Chondrocyte (in vitro differentiated cells): ENCODE measurements around the gene ADCY7. TPM values are rescaled to one million over a fixed set of nuclear protein-coding genes. Genes with fewer than 3 reads are reported as not detected.
A peak's percentile ranks its signal among the peaks of the same experiment; 100 is the strongest.

Source experiments
- DNase-seq: peaks from one replicate; pipeline ENCODE4 v3.0.0; 2021; ENCODE audit warnings: mixed read lengths, low spot score
- H3K27ac Mint-ChIP-seq: one replicate; pipeline ENCODE4 v1.8.0; 2021; ENCODE audit warnings: mild to moderate bottlenecking, moderate library complexity, mixed read lengths; ENCODE audit not compliant: unreplicated experiment
- H3K27me3 Mint-ChIP-seq: 2 replicates; pipeline ENCODE4 v1.8.0; 2021; ENCODE audit warnings: low read depth, mixed read lengths
- H3K36me3 Mint-ChIP-seq: 2 replicates; pipeline ENCODE4 v1.8.0; 2021; ENCODE audit warnings: low read depth, mixed read lengths
- H3K4me1 Mint-ChIP-seq: 2 replicates; pipeline ENCODE4 v1.8.0; 2021; ENCODE audit warnings: low read depth, mild to moderate bottlenecking, mixed read lengths
- H3K4me3 Mint-ChIP-seq: one replicate; pipeline ENCODE4 v1.8.0; 2021; ENCODE audit warnings: mild to moderate bottlenecking, moderate library complexity, mixed read lengths; ENCODE audit not compliant: unreplicated experiment
- H3K9me3 Mint-ChIP-seq: 2 replicates; pipeline ENCODE4 v1.8.0; 2021; ENCODE audit warnings: low read depth, mixed read lengths
- total RNA-seq: library from RNA; stranded (reverse); gene quantifications from 3 replicates; pipeline ENCODE4 v1.2.1, GENCODE V29; 2021
- TF ChIP-seq, protein P1 (sequence below): fragments of 200-600 bp; sonication (generic); IDR thresholded peaks from 2 replicates; pipeline ENCODE4 v1.5.0; 2021; ENCODE audit warnings: antibody characterized with exemption, mild to moderate bottlenecking, moderate library complexity

ADCY7 gene
- total RNA-seq, 1 donor from 2014 or later, result 9.1 TPM

DNA sequence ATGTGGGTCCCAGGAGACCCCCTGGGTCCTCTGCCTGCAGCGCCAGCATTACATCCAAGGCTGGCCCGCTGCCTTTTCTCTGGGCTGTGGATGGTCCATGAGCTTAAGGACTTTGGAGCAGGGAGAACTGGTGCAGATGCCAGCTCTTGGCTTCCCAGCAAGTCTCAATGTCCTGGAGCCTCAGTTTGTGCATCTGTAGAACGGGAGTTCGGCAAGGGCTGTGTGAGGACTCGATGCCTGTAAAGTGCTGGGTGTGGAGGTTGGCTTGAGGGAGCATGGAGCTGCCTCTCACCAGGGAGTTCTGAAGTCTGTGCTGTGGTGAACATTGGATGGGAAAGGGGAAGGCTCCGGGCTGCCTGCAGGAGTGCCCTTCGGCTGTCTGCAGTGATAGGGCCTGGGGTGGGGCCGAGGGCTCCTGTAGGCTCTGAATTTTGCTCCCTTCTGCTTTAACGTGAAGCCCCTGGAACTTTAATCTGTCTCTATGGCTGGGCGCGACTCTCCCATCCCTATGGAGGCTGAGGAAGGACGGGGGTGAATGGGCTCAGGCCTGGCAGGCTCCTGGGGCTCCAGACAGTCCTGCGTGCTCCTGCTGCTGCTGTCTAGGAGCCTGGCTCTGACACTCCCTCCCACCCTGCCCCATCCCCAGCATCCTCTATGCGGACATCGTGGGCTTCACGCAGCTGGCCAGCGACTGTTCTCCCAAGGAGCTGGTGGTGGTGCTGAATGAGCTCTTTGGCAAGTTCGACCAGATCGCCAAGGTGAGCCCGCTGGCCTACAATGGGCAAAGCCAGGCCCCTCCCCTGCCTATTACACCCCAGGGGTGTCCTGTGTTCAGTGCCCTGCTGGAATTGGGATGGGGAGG is 27.9 kb downstream of the ADCY7 start:
- Mint-ChIP-seq H3K9me3 (no peaks in the 10 kb centered on the region), H3K27ac (no peak overlapping the region), H3K36me3 (no peaks in the 10 kb centered on the region), H3K27me3 (no peaks in the 10 kb centered on the region), H3K4me1 (no peaks in the 10 kb centered on the region), H3K4me3 (no peak overlapping the region)
- DNase-seq, result peak; percentile 65
- TF ChIP-seq, protein P1, sequence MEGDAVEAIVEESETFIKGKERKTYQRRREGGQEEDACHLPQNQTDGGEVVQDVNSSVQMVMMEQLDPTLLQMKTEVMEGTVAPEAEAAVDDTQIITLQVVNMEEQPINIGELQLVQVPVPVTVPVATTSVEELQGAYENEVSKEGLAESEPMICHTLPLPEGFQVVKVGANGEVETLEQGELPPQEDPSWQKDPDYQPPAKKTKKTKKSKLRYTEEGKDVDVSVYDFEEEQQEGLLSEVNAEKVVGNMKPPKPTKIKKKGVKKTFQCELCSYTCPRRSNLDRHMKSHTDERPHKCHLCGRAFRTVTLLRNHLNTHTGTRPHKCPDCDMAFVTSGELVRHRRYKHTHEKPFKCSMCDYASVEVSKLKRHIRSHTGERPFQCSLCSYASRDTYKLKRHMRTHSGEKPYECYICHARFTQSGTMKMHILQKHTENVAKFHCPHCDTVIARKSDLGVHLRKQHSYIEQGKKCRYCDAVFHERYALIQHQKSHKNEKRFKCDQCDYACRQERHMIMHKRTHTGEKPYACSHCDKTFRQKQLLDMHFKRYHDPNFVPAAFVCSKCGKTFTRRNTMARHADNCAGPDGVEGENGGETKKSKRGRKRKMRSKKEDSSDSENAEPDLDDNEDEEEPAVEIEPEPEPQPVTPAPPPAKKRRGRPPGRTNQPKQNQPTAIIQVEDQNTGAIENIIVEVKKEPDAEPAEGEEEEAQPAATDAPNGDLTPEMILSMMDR, result no peak

DNA sequence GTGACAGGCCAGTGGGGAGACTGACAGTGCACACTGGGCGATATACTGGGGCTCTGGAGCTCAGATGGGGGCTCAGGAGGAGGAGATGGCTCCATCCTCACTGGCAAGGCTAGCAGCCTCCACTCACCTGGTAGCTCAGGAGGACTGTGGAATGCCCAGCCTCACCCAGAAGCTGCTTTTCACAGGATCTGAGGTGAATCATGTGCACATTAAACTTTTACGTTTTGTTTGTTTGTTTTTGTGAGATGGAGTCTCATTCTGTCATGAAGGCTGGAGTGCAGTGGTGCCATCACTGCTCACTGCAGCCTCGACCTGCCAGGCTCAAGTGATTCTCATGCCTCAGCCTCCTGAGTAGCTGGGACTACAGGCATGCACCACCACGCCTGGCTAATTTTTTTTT is 28.6 kb downstream of the ADCY7 start:
- Mint-ChIP-seq H3K9me3 (no peaks in the 10 kb centered on the region), H3K27me3 (no peaks in the 10 kb centered on the region), H3K4me3 (no peak overlapping the region), H3K27ac (no peak overlapping the region), H3K36me3 (no peaks in the 10 kb centered on the region), H3K4me1 (no peaks in the 10 kb centered on the region)
- TF ChIP-seq, protein P1, result no peak
- peak; percentile 62 for DNase-seq

DNA sequence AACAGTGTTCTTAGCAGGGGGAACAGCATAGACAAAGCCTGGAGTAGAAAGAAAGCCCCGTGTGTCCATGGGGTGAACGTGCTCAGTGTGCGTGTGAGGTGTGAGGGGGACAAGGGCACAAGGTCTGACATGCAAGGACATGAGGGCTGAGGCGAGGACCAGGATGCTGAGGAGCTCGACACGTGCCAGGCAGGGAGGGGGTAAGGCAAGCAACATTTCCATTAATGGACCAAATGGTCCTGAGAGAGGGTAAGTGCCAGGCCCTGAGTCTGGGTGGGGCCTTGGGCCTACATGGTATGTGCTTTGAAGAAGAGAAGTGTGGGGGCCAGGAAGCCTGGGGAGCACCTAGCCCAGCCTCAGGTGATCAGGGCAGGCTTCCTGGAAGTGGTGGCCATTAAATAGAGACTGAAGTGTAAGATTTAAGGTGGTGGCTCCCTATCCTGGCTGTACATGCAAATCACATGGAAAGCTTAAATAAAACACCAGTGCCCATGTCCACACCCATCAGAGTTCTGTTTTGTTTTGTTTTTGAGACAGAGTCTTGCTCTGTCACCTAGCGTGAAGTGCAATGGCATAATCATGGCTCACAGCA is 29.3 kb downstream of the ADCY7 start:
- peak; percentile 68 for DNase-seq
- Mint-ChIP-seq H3K4me3 (no peak overlapping the region), H3K27ac (no peak overlapping the region), H3K9me3 (no peaks in the 10 kb centered on the region), H3K36me3 (no peaks in the 10 kb centered on the region), H3K4me1 (no peaks in the 10 kb centered on the region), H3K27me3 (no peaks in the 10 kb centered on the region)
- TF ChIP-seq, protein P1, result no peak

DNA sequence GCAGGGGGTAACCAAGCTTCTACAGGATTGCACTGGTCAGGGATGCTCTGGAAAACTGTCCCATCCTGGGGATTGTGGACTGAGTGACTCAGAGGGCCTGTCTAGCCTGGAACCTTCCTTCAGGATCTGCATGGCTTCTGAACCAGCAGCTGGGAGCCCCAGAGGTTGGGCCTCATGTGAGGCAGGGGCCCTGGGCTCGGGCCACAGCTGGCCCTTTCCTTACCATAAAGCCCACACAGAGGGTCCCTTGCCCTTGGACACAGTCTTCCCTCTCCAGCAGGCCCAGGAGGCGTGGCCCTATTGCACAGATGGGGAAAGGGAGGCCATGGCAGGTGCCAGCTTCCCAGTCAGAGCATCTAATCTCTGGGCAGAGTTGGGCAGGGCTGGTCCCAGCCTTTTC is 30.5 kb downstream of the ADCY7 start:
- no peaks in the 10 kb centered on the region for H3K36me3 Mint-ChIP-seq
- TF ChIP-seq, protein P1, result no peak

DNA sequence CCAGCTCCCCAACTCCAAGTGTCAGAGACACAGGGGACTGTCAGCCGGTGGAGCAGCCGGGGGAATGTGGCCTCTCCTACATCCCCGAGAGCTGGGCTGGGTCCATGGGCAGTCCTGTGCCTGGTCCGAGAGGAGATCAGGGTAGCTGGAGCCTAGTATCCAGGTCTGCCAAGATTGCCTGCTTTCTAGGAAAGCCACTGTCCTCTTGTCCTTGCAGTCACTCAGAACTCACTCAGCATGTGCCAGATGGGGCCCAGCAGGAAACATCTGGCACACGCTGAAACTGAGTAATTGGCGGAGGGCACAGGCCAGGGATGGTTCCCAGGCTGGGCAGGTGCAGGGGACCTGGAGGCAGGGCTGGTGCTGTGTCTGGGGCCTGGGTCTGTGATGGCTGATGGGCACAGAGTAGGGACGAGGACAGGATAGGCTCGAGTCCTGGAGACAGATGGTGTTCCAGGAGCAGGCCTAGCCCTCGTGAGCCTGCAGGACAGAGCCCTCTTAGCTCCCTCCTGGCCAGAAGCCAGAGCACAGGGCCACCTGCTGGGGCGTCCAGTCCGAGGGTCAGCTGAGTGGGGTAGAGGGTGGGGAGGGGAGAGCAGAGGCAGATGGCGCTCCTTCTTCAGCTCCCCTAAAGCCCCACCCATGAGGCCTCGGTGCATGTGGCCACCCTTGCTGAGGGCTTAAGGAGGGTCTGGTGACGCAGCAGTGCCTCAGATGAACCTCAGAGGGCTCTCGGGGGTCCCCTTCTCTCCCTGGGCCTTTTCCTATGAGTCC is 31.1 kb downstream of the ADCY7 start:
- TF ChIP-seq, protein P1, result no peak
- Mint-ChIP-seq H3K4me3 (no peak overlapping the region), H3K4me1 (peaks cover 10% of the 10 kb centered on the region), H3K27me3 (no peaks in the 10 kb centered on the region), H3K9me3 (no peaks in the 10 kb centered on the region), H3K27ac (no peak overlapping the region), H3K36me3 (no peaks in the 10 kb centered on the region)
- DNase-seq, result peak; percentile 86

More for the DNA sequence above, 30.5 kb downstream of the ADCY7 start:
- Mint-ChIP-seq H3K4me1 (peaks cover 6% of the 10 kb centered on the region), H3K27ac (no peak overlapping the region), H3K9me3 (no peaks in the 10 kb centered on the region), H3K27me3 (no peaks in the 10 kb centered on the region), H3K4me3 (no peak overlapping the region)
- DNase-seq, result peak; percentile 59
